Mesodermal cell (in vitro differentiated cells): Measurements from ENCODE around the gene KRTAP11-1.

ENCODE experiments used
- H3K27ac ChIP-seq: 2 replicates; pipeline ENCODE4 v1.7.0; 2013; ENCODE audit warnings: mild to moderate bottlenecking, low read depth, low read length, moderate library complexity; ENCODE audit not compliant: severe bottlenecking
- H3K36me3 ChIP-seq: 2 replicates; pipeline ENCODE4 v1.7.1; 2013; ENCODE audit warnings: mild to moderate bottlenecking, low read length, moderate library complexity; ENCODE audit not compliant: control insufficient read depth, insufficient read depth
- H3K4me1 ChIP-seq: one replicate; pipeline ENCODE4 v1.7.1; 2013; ENCODE audit warnings: mild to moderate bottlenecking, low read length; ENCODE audit not compliant: insufficient read depth, control insufficient read depth, poor library complexity, severe bottlenecking
- H3K4me3 ChIP-seq: 2 replicates; pipeline ENCODE4 v1.7.0; 2013; ENCODE audit warnings: low read length, control low read depth, mild to moderate bottlenecking; ENCODE audit not compliant: insufficient read depth, poor library complexity, severe bottlenecking; ENCODE audit errors: extremely low read depth
- H3K9me3 ChIP-seq: 2 replicates; pipeline ENCODE4 v1.7.1; 2013; ENCODE audit warnings: mild to moderate bottlenecking, low read length, moderate library complexity; ENCODE audit not compliant: control insufficient read depth
- WGBS, 2 experiments: methylation state at CpG; one replicate each; pipeline ENCODE4 v1.1.5; 2013; ENCODE audit warnings: missing lambda C conversion rate in 2 of 2; ENCODE audit not compliant: insufficient coverage in 2 of 2; 5-methylcytosine and 5-hydroxymethylcytosine counted together

Gene KRTAP11-1

GRCh38 chr21:30839304-30839703, 42.1 kb downstream of the KRTAP11-1 start:
- no peaks in the 10 kb centered on the region for H3K4me1 ChIP-seq
- WGBS, 2 experiments: 7 to 21% methylated on average over 3 to 5 of the region's 5 CpGs
- H3K27ac ChIP-seq: no peak overlapping the region

GRCh38 chr21:30838536-30838935, 42.8 kb downstream of the KRTAP11-1 start:
- 90% methylated on average over 3 of the region's 6 CpGs; no CpG with 5 or more reads in 1 of the 2 experiments for WGBS, 2 experiments
- Histone ChIP-seq H3K36me3 (no peaks in the 10 kb centered on the region), H3K9me3 (no peaks in the 10 kb centered on the region), H3K4me1 (no peaks in the 10 kb centered on the region), H3K27ac (no peak overlapping the region), H3K4me3 (no peak overlapping the region)

More at GRCh38 chr21:30839304-30839703, 42.1 kb downstream of the KRTAP11-1 start:
- Histone ChIP-seq H3K36me3 (no peaks in the 10 kb centered on the region), H3K9me3 (no peaks in the 10 kb centered on the region), H3K4me3 (no peak overlapping the region)

- Histone ChIP-seq H3K36me3 (no peaks in the 10 kb centered on the region), H3K27ac (no peak overlapping the region), H3K4me1 (no peaks in the 10 kb centered on the region), H3K4me3 (no peak overlapping the region), H3K9me3 (no peaks in the 10 kb centered on the region)
- 0% methylated on average over 1 of the region's 6 CpGs; no CpG with 5 or more reads in 1 of the 2 experiments for WGBS, 2 experiments
Measured at GRCh38 chr21:30831194-30831765, 50.1 kb downstream of the KRTAP11-1 start.
